Right kidney (tissue), 9 donors: ENCODE results near the gene SLC4A11.

Source experiments
- DNase-seq: peaks from one replicate; pipeline ENCODE4 v3.0.0-alpha.2; 2016
- long read RNA-seq, 8 donors: transcript quantifications; one replicate each; lab custom pipeline, GENCODE V29; 2026

SLC4A11 gene
- long read RNA-seq, donor 1, partial matches to known transcripts, result 0 of 1 reads
- long read RNA-seq, donor 1, other reads (novel, unspliced or antisense), result 0 of 1 reads
- long read RNA-seq, donor 2, result 0 reads
- long read RNA-seq, donor 3, result 0 reads
- long read RNA-seq, donor 4, result 0 reads
- long read RNA-seq, donor 5, result 0 reads
- long read RNA-seq, donor 6, result 0 reads
- long read RNA-seq, donor 7, partial matches to known transcripts, result 0 of 1 reads
- long read RNA-seq, donor 7, other reads (novel, unspliced or antisense), result 0 of 1 reads
- long read RNA-seq, donor 8, result 0 reads

DNA sequence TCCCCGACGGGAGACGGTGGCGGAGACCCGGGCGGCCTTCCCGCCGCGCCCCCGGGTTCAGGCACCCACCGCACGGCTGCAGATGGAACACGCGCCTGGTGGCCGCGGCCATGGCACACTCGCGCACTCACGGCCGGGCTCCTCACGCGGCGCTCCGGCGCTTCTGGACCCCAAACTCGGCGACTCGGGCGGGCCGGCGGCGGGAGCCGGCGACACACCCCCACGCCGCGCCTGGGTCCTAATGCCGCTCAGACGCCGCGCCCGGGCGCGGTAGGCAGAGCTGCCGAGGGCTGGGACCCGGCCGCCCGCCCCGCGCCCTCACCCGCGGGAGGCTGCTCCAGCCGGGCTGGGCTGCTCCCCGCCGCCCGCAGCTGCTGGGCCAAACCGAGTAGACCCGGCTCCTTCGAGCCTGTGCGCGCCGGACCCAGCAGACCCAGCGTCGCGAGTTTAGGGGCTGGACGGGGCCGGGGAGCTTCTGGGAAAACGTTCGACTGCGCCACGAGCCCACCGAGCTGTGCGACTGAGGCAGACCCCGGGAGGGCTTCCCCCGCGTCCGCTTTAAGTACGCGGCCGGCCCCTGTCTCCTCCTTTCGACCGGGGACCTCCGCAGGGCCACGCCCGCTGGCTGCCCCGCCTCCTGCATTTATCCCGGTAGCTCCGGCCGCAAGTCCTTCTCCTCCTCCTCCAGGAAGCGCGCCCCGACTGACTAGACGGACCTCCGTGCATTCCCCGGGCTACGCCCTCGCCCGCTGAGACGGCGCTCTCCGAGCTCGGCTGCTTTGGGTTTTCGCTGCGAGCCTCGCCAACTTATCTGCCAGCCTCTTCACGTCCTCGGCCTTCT is at the start of gene SLC4A11:
Gene SLC4A11 (minus strand): TSS at position 165 of the 841 bp plus-strand sequence. CDS start 53 bp downstream, at position 112.
- peak; percentile 61 for DNase-seq

DNA sequence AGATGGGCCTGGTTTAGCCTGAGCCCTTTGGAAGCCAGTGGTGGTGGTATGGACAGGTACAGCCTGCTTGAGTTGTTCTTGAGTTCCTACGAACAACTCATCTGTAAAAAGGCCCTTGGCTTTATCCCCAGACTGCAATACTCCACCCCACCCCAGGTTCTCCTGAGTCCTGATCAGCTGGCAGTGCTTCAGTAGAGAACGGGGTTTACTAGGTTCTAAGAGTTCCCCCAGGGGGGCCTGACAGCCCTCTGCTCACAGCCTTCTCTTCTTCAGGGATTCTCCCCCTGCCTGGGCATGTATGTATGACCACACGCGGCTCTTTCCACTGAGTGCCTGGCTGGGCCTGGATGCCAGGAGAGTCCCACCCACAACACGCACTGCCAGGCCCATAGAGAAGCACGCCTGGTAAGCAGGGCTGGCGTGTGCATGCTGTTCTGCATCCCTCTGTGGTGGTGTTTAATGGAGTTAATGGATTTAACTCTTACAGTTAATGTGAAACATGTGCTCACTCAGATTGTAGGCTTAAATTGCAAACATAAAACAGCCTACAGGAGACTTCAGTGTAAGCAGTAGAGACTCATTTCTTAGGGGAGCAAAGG is 44.3 kb upstream of the SLC4A11 start:
- no peak for DNase-seq

DNA sequence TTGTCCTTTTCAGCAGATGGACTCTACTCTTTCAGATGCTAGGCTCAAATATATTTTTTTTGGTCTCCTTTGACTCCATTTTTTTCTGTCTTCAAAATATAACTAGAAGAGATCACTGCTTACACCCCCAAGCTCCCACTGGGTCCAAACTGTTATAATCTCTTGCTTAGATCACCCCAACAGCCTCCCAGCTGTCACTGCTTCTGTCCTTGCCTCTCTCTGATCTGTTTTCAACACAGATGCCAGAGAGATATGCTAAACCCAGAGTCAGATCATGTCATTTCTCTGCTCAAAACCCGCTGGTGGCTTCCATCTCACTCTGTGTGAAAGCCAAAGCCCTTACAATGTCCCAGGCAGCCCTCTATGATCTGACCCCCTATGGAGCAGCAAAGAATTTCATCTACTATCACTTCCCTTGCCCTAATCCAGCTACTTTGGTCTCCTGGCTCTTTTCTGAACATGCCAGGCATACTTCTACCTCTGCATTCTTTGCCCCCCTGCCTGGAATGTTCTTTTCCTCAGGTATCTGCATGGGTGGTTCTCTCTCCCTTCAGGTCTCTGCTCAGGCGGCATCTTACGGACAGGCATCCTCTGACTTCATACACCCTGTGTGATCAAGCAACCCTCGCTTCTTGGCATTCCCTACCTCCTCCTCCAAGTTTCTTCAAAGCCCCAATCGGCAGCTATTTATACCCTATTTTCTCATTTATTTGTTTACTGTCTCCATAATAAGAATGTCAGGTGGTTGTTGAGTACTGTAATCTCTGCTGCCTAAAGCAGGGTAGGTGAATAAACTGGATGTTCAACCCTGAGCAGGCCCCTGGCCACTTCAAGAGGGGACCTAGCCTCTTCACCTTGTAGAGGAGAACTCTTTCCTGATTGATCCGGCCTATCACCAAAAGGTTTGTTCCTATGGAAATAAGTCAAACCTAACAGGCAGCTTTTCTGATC is 43.6 kb upstream of the SLC4A11 start:
- DNase-seq, result no peak

DNA sequence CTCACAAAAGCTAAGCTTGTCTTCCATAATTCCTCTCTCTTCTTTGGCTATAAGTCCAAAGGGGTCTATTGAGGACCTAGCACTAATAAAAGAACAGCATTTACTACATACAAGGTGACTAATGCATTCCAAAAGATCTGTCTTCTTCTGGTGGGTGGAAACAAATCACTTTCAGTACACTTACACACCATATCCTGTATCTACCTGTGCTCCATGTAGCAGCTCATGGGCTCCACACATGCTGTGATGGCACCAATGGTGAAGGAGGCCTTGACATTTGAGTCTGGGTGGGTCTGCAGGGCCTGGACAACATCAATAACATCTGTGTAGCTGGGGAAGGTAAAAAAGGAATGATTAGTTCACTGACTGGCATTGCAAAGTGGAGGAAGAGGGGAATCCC is 42.4 kb upstream of the SLC4A11 start:
- no peak for DNase-seq

DNA sequence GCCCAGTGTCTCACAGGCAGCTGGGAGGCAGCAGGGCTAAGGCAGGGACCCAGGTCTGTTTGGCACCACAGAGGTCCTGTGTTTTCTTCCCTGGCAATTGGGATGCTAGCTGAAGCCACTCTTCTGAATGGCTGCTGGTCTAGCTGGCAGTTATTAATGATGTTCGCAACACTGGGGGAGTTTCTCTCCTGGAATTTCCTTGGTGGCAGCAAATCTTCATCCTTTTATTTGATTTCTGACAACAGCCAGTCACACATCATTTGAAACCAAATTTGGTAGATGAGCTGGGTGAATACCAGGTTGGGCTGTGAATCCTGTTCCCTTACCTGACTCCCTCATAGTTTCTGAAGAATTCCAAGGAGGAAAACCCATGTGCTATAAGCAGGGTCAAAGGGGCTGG is 40.8 kb upstream of the SLC4A11 start:
- no peak for DNase-seq

DNA sequence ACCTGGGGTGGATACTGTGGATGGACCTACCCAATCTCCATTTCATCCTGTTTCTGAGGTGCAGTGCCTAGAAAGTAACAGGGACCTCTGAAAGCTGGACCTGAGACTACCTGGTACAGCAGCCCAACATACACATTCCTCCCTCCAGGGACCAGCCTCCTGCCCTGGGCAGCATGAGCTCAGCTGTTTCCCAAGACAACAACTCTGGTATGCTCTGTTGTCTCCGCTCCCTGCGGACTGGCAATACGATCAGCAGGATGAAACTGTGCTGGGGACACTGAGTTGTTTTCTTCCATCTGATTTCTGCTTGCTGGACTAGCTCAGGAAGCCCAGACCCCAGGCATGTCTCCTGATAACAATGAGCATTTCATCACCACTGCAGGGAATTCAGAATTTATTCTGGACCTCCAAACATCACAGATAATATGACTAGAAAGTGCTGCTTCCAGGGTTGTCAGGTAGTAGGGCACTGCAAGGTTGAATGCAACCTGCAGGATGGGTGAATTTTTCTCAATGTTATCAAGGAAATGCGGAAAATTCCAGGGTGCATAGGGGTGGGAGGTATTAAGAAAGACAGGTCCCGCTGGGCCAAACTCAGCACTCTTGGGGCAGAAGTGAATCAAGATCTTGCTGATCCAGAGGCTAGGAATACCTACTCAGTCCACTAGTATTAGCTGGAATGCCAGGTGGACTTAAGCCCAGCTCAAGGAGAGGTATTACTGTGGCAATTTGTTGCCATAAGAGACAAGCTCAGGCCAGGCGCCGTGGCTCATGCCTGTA is 38.9 kb upstream of the SLC4A11 start:
- no peak for DNase-seq

DNA sequence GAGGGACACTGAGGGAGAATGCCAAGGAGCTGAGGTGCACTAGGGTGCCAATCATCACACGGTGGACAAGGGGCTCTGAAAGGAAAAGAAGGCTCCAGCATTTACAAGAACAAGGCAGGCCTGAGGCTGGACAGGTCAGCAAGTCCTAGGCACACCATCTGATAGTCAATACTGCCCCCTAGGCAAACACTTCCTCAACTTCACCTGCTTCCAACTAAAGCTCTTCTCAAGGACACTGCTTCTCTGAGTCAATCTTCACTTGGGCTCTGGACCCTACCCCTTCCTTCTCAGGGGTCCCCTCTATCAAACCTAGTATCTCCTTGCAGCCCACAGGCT is 37.7 kb upstream of the SLC4A11 start:
- DNase-seq, result no peak

DNA sequence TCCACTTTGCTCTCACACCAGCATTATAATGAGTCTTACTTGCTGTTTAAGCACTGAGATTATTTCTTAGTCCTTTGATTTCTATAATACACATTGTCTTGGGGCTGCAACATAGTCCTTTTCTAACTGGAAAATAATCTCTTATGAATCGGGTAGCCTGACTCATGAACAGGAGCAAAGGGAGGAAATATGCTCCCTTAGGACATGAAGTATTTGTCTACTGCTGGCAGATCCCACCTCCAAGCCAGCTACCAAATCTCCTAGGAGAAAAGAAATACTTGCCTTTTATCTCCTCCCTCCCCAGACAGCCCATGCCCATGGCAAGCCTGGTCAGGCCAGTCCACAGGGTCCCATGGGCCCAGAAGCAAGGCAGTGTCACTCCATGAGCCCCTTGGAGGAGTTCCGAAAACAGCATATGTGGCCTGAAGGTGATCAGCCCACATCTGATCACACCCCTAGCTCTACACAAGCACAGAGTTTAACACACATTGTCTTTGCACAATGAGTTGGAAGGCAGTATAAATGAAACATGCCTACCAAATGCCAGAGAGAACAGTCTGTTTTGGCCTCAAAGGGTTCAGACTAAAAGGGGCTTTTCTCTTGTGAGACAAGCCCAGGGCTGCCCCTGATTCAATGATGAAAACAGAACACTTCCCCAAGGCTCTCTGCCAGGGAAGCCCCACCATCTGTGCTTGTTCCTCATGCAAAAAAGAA is 37.1 kb upstream of the SLC4A11 start:
- DNase-seq, result no peak

DNA sequence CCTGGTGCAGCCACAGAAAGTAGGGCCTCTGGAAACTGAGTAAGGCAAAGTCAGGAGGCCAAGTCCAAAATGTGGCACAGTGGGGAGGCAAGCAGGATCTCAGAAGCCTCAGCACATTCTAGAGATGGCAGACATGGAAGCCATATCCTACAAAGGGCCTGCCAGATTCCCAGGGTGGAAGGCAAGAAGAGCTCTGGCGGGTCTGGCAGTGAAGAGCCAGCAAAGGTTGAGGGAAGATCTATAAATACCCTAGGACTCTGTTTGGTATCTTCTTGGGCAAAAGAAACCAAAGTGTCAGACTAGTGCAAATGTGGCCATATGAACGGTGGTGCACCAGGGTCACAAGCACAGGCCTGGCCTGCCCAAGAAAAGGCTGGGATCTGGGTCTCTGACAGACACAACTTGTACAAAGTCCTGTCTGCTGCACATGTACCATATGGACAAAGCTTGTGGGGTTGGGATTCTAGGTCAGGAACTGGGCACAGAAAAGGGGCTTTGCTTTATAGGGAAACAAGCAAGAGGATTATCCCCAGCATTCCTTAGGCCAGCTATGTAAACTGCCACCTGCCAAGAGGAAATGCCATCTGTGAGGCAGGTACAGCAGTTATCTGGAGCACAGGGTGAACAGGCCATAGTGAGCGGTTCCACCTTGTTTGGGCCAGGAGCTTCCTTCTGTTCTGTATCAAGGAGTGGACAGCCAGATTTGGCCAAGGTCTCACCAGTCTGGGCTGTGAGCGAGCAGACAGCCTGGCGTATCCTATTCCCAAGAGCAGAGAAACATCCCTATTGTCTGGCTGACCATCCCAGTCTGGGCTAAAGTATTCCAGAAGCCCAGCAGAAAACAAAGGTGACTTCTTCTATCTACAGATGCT is 36.3 kb upstream of the SLC4A11 start:
- no peak for DNase-seq

DNA sequence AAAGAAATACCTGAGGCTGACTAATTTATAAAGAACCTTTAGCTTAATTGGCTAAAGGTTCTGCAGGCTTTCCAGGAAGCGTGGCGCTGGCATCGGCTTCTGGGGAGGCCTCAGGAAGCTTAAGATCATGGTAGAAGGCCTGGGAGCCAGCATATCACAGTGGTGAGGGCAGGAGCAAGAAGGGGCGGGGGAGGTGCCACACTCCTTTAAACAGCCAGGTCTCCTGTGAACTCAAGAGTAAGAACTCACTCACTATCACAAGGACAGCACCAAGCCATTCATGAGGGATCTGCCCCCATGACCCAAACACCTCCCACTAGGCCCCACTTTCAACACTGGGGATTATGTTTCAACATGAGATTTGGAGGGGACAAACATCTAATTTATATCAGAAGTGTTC is 34.4 kb upstream of the SLC4A11 start:
- DNase-seq, result no peak

DNA sequence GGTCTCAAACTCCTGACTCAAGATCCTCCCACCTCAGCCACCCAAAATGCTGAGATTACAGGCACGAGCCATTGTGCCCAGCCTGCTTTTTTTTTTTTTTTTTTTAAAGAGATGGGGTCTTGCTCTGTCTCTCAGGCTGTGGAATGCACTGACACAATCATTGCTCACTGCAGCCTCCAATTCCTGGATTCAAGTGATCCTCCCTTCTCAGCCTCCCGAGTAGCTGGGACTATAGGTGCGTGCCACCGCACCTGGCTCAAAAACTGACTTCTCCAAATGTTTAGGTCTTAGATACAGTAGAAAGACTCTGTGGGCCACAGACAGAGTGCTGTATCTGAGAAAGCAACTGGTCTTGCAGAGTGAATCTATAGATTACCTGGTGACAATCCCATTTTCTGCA is 31.1 kb upstream of the SLC4A11 start:
- no peak for DNase-seq

DNA sequence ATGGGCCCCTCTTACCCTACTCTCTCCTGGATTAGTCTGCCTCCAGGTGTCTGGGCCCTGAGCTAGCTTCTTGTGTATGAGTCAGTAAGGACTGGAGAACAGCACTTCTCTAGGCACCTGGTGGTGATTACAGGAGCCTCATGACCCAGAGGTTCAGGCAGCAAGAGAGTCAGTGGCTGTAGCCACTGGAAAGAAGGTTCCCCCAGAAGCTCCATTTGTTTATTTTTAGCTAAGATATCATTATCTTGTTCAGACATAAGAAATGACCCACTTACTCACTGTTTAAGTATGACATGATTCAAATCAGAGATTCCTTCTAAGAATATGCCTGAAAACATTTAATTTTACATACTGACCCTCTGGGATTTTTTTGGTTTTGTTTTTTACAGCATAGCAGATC is 23.6 kb upstream of the SLC4A11 start:
- no peak for DNase-seq

DNA sequence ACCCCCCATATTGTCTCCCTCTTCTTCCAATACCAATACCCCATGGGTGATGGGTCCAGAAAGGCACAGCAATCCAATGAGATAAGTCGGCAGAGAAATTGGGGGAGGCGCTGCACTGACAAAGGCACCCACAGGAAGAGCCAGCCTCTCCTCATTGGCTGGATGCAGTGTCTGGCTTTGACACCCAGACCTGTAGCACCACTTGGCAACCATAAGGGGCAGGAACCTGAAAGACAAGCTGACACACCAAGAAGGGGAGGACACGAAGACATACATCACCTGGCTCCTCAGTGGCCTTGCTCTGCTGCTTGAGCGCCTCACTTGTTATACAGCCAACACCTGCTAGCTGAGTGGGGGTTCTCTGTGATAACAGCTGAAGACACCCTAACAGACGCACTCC is 19.4 kb upstream of the SLC4A11 start:
- DNase-seq, result no peak

DNA sequence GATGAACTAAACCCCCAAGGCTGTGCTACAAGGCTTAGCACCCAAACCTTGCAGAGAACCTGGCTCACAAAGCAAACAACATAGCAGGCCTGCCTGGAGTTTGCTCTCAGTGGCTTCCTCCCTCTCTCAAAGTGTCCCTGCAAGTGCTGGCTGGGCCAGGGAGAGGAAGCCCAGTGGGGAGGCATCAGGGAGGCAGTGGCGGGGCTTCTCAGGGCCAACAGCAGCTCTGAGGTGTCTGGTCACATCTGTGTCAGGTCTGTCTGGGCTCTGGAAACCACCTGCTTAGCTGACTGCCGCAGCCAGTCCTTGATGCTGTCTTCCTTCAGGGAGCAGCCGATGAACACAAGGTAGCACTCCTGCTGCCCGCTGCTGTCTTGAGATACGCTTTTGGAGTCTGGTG is 16.7 kb upstream of the SLC4A11 start:
- DNase-seq, result no peak

DNA sequence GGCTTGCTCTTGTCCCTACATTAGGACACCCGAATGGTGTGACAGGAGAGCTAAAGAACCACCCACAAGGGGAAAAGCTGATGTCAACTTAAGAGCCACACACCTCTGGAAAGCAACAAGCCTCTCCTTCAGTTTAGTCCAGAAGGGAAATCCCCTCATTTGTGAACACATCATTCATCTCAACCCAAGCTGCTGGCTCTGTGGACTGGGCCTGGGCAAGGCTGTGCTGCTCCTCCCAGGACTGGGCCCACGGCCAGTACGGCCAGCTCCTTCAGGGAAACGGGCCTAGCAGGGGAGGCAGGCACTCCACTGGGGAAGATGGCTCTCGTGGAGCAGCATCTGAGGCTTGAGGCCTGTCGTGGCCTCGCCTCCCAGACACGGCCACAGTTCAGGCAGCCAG is 12.8 kb upstream of the SLC4A11 start:
- DNase-seq, result no peak

DNA sequence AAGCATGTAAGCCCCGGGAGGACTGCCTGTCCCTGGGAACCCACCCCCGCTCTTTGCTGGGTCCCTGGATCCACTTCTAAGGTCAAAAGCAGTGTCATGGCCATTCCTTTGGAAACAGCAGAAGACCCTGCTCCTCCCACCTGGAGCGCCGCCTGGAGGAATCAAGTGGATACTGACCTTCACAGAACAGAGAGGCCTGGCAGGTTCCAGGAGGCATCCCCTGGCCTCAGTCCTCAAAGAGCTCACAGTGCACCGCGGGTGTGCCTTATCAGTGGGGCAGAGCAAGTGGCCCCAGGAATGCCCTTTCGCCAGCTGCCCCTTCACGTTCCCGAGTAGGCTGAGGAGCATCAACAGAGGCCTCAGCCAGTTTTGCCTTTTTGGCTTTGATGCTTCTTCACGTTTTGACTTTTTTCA is 11.1 kb upstream of the SLC4A11 start:
- DNase-seq, result no peak

DNA sequence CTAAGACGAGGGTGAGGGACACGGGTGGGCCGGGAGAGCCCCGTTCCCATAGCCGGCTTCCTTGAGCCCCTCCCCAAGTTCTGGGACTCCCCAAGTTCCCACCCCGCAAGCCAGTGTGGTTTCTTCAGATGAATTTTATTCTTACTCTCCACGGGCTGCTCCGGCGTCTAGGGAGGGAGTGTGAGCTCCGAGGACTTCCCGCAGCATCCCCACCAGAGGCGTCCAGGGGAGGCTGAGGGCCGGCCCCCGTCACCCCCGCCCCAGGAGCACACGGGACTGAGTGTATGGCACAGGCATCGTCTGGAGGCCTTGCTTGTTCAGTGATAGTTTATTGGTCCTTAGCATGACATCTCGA is 10.0 kb upstream of the SLC4A11 start:
- no peak for DNase-seq

DNA sequence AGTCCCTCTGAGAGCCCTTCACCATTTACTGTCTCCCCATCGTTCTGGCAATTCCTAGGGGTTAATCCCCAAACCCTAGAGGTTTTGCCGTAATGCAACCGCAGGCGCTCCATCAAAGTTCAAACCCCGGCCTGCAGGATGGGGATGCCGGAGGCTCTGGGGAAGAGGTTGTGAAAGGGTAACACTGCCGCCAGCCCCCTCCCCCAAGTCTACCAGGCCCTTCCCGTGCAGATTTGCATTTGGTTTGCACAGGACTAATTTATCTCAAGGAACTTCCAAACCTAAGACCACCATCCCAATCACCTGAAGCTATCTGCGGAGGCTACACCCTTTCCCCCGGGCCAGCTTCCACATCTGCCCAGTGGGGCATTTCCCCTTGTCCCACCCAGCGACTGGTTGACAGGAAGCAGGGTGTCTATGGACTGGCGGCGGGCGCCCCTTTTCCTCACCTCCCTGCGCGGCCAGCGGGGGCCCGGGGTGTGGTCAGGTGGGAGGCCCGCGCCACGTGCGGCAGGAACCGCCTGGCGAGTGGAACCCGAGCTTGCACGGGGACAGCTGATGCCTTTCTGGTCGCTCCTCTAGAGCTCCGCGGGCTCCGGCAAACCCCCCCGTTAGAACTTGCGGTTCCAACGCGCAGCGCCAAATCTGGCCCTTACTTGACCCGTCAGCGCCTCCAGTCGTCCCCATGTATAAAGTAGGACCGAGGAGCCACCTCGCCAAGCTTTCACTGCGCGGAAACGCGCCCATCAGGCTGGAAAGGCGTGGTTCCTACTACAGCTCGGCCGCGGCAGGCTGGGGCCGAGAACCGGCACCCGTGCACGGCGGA is 9.4 kb upstream of the SLC4A11 start:
- peak; percentile 56 for DNase-seq

DNA sequence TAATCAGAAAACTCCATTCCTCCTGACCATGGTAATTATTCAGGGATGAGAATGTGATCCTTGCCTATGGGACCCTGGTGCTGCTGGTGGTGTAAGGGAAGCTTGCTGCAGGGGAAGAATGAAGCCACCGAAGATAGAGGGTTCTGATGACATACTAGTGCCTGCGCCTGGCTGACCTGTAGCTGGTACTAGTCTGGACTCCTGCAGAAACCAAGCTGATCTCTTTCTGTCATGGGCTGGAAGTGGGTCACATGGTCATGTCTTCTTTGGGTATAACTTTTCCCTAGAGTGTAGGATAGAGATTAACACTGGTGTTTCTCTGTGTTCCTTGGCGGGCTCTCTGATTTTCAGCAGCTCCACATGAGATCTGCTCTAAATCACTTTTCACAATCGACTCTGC is 8.6 kb upstream of the SLC4A11 start:
- no peak for DNase-seq
